Nephron (organoid): Measurements from ENCODE around the gene ATP1A1.

Source experiments
- H3K27ac Mint-ChIP-seq, 3 experiments: 2 replicates each; pipeline ENCODE4 v1.8.0; 2020; ENCODE audit warnings: mixed read lengths in 3 of 3, mild to moderate bottlenecking in 2 of 3, moderate library complexity in 1 of 3
- H3K27me3 Mint-ChIP-seq: 2 replicates; pipeline ENCODE4 v1.8.0; 2021; ENCODE audit warnings: low read depth, mild to moderate bottlenecking, moderate library complexity, mixed read lengths
- H3K36me3 Mint-ChIP-seq: 2 replicates; pipeline ENCODE4 v1.8.0; 2020; ENCODE audit warnings: low read depth, mixed read lengths
- H3K4me1 Mint-ChIP-seq: 2 replicates; pipeline ENCODE4 v1.8.0; 2020; ENCODE audit warnings: mixed read lengths
- H3K4me3 Mint-ChIP-seq, 3 experiments: 2 replicates each; pipeline ENCODE4 v1.8.0; 2020; ENCODE audit warnings: mild to moderate bottlenecking in 3 of 3, mixed read lengths in 3 of 3, moderate library complexity in 2 of 3
- H3K9me3 Mint-ChIP-seq: 2 replicates; pipeline ENCODE4 v1.8.0; 2020; ENCODE audit warnings: mixed read lengths
- TF ChIP-seq, protein P1 (sequence below), 3 experiments: fragments of 200-600 bp; sonication (generic); IDR thresholded peaks; one replicate each; pipeline ENCODE4 v1.5.0; 2021; ENCODE audit warnings: antibody characterized with exemption in 3 of 3; ENCODE audit not compliant: unreplicated experiment in 3 of 3

Gene ATP1A1

DNA sequence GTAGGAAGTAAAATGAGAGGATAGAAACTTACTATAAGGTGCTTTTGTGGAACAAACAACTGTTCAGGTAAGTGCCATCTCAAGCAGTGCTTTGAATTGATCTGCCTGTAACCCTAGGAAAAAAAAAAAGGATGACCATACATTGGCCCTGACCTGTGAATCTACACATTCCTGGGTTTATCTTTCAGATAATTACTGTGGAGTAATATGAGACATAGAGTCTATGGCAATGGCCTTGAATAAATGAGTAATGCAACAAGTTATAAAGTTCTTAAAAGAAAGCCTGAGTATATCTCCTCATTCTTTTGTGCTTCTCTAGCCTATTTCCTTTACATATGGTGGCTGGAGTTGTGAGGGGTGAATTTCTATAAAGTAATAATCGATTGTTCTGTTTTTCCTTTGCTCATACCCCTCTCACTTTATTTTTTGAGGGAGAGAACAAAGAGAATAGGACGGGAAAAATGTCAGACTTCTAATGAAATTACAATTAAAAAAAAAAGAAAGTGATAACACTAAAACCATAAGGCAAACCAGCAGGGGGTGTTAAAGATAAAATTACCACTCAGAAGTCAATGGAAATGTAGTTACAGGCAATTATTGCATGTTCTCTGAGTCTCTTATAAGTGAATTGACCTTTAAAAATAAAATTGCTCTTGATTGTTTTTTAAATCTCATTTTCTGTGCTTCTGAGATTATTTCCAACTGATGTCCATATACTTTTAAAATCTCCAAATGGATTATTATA lies 12.4 kb upstream of the ATP1A1 start:
- Mint-ChIP-seq H3K36me3 (no peaks in the 10 kb centered on the region), H3K27me3 (no peaks in the 10 kb centered on the region), H3K27ac (no peak overlapping the region), H3K9me3 (no peaks in the 10 kb centered on the region), H3K4me3 (no peak overlapping the region), H3K4me1 (peaks cover 8% of the 10 kb centered on the region)
- TF ChIP-seq, protein P1, sequence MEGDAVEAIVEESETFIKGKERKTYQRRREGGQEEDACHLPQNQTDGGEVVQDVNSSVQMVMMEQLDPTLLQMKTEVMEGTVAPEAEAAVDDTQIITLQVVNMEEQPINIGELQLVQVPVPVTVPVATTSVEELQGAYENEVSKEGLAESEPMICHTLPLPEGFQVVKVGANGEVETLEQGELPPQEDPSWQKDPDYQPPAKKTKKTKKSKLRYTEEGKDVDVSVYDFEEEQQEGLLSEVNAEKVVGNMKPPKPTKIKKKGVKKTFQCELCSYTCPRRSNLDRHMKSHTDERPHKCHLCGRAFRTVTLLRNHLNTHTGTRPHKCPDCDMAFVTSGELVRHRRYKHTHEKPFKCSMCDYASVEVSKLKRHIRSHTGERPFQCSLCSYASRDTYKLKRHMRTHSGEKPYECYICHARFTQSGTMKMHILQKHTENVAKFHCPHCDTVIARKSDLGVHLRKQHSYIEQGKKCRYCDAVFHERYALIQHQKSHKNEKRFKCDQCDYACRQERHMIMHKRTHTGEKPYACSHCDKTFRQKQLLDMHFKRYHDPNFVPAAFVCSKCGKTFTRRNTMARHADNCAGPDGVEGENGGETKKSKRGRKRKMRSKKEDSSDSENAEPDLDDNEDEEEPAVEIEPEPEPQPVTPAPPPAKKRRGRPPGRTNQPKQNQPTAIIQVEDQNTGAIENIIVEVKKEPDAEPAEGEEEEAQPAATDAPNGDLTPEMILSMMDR (IDR thresholded peaks at IDR 0.05; ENCODE audit: unreplicated experiment in 3 of 3), result no peak

DNA sequence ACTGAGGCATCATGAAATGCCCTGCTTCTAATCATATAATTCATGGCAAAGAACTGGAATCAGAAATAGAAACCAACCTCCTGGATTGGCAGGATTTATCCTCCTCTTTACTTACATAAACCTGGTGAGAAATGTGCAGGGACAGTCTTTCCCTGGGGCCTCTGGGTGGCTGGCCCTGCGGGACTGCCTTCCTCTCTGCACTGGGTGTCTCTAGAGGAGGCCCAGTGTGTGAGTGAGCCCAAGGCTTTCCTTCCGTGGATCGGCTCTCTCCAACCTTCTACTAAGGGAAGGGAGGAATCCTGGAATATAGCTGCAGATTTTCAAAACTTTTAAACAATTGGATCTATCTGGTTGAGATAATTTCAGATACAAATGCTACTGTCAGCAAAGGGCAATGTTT lies 11.4 kb upstream of the ATP1A1 start:
- Mint-ChIP-seq H3K4me1 (peaks cover 16% of the 10 kb centered on the region), H3K27me3 (no peaks in the 10 kb centered on the region)
- TF ChIP-seq, protein P1 (IDR thresholded peaks at IDR 0.05; ENCODE audit: unreplicated experiment in 3 of 3), result no peak

DNA sequence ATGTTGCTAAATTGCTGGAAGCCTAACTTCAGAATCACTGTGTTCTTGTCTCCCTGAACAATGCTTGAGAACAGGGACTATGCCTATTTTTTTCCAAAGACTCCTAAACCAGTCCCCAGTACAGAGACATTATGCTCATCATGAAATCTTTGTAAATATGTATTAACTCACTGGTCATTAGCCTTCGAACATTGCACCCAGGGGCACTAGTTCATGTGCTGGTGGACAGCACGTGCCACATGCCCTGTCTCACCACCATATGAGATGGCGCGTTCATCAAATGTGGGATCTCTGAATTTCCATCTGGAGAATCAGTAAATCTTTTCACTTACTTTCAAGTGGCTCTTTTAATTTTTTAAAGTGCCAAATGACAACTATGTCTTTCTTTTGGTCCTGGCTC lies 11.0 kb upstream of the ATP1A1 start:
- no peak overlapping the region for H3K27ac Mint-ChIP-seq
- TF ChIP-seq, protein P1 (IDR thresholded peaks at IDR 0.05; ENCODE audit: unreplicated experiment in 3 of 3), result no peak

More for the DNA sequence above, 11.4 kb upstream of the ATP1A1 start:
- no peak overlapping the region for H3K4me3 Mint-ChIP-seq
- H3K9me3 Mint-ChIP-seq, result no peaks in the 10 kb centered on the region
- H3K27ac Mint-ChIP-seq, result no peak overlapping the region
- no peaks in the 10 kb centered on the region for H3K36me3 Mint-ChIP-seq

DNA sequence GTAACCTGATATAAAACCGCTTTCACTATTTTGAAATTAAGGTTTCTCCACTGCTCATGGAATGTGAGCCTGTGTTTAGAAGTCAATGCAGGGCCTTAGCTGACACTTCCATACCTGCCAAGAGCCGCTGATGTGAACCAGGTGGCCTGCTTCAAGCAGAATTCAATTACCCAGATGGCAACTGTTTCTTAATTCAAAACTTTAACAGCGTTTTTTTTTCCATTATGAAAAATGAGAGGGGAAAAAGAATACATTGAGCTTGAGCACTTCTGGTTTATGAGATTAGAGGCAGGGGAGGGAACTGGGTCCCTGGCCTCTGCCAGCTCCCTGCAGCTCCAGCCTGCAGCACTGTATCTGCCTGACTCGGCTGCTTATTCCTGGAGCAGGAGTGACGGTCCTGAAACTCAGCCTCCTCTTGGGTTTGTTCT lies 7.7 kb upstream of the ATP1A1 start:
- H3K36me3 Mint-ChIP-seq, result no peaks in the 10 kb centered on the region
- no peaks in the 10 kb centered on the region for H3K9me3 Mint-ChIP-seq
- peaks cover 18% of the 10 kb centered on the region for H3K4me1 Mint-ChIP-seq
- TF ChIP-seq, protein P1 (IDR thresholded peaks at IDR 0.05; ENCODE audit: unreplicated experiment in 3 of 3), result no peak
- H3K4me3 Mint-ChIP-seq, result no peak overlapping the region
- H3K27me3 Mint-ChIP-seq, result peaks cover 9% of the 10 kb centered on the region
- peak overlapping the region; percentile 21 to 88 (median 60) for H3K27ac Mint-ChIP-seq

More for the DNA sequence above, 11.0 kb upstream of the ATP1A1 start:
- H3K36me3 Mint-ChIP-seq, result no peaks in the 10 kb centered on the region
- H3K4me3 Mint-ChIP-seq, result no peak overlapping the region
- H3K9me3 Mint-ChIP-seq, result no peaks in the 10 kb centered on the region
- no peaks in the 10 kb centered on the region for H3K27me3 Mint-ChIP-seq
- peaks cover 19% of the 10 kb centered on the region for H3K4me1 Mint-ChIP-seq

DNA sequence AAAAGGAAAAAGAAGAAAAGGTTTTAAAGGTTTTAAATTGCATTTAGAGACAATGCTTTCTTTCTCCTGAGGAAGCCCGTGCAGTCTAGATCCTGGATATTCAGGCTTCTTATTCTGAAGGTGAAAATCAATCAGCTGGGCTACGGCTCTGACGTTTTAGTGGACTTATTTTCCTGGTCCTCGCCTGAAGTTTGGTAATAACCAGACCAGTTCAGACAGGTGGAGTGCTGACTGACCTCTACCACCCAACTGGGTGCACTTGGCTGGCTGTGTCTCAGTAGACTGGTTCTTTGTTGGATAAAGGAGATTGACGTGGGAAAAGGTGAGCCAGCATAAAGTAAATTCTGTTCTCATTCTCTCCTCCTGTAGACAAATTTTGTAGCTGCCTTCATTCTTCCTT lies 7.2 kb upstream of the ATP1A1 start:
- Mint-ChIP-seq H3K27me3 (peaks cover 9% of the 10 kb centered on the region), H3K36me3 (no peaks in the 10 kb centered on the region), H3K4me3 (no peak overlapping the region), H3K4me1 (peaks cover 18% of the 10 kb centered on the region), H3K9me3 (no peaks in the 10 kb centered on the region), H3K27ac (peak overlapping the region; percentile 28 to 88 (median 73))
- TF ChIP-seq, protein P1 (IDR thresholded peaks at IDR 0.05; ENCODE audit: unreplicated experiment in 3 of 3), result no peak
